ENCODE data around the gene RAP2A.

Gene RAP2A

GRCh38 chr13:97388373-97388772 lies 45.6 kb upstream of the RAP2A start:
- TF ChIP-seq, protein P1, sequence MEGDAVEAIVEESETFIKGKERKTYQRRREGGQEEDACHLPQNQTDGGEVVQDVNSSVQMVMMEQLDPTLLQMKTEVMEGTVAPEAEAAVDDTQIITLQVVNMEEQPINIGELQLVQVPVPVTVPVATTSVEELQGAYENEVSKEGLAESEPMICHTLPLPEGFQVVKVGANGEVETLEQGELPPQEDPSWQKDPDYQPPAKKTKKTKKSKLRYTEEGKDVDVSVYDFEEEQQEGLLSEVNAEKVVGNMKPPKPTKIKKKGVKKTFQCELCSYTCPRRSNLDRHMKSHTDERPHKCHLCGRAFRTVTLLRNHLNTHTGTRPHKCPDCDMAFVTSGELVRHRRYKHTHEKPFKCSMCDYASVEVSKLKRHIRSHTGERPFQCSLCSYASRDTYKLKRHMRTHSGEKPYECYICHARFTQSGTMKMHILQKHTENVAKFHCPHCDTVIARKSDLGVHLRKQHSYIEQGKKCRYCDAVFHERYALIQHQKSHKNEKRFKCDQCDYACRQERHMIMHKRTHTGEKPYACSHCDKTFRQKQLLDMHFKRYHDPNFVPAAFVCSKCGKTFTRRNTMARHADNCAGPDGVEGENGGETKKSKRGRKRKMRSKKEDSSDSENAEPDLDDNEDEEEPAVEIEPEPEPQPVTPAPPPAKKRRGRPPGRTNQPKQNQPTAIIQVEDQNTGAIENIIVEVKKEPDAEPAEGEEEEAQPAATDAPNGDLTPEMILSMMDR (conservative IDR thresholded peaks at IDR 0.05), result no peak
- TF ChIP-seq ZFX (IDR thresholded peaks at IDR 0.05), result no peak
- H3K27ac ChIP-seq, result no peak overlapping the region

DNA sequence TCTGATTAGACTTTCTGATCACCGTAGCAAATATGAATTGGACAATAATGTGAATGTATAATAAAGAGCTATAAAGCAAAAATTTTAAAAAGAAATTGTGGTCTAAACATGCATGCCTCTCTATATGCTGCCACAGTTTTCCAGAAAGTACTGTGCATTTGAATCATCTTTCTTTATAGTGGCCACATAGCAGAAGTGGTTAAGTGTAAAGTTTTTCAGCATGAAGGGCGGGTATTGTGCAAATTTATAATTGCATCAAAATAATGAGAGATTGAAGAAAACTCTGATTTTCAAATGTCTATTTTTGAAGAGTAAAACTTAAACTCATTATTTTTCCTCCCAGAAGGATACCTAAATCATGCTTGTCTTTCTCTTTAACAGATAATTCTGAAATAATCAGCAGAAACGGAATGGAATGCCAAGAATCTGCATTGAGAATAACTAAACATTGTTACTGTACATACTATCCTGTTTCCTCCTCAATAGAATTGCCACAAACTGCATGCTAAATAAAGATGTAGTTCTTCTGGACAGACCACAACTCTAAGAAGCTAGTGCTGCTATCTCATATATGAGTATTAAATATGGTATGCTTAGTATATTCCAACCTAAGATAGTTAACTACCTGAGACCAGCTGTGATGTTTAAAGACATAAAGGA lies 42.9 kb upstream of the RAP2A start:
- no peak overlapping the region for H3K27ac ChIP-seq
- TF ChIP-seq ZFX (IDR thresholded peaks at IDR 0.05), result no peak
- TF ChIP-seq, protein P1 (conservative IDR thresholded peaks at IDR 0.05), result no peak

DNA sequence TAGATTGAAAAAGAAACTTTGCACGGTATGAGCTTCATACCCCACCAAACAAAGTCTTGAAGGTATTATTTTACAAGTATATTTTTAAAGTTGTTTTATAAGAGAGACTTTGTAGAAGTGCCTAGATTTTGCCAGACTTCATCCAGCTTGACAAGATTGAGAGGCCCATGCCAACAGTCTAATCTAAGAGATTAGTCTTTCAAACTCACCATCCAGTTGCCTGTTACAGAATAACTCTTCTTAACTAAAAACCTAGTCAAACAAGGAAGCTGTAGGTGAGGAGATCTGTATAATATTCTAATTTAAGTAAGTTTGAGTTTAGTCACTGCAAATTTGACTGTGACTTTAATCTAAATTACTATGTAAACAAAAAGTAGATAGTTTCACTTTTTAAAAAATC lies 41.9 kb upstream of the RAP2A start:
- H3K27ac ChIP-seq, result no peak overlapping the region
- TF ChIP-seq, protein P1 (conservative IDR thresholded peaks at IDR 0.05), result no peak
- TF ChIP-seq ZFX (IDR thresholded peaks at IDR 0.05), result no peak

- H3K27ac ChIP-seq, result no peak overlapping the region
Observed at GRCh38 chr13:97394542-97394941, 39.4 kb upstream of the RAP2A start.

GRCh38 chr13:97395447-97396136 lies 38.4 kb upstream of the RAP2A start:
- TF ChIP-seq, protein P1 (conservative IDR thresholded peaks at IDR 0.05), result no peak
- TF ChIP-seq ZFX (IDR thresholded peaks at IDR 0.05), result no peak
- no peak overlapping the region for H3K27ac ChIP-seq

More at GRCh38 chr13:97394542-97394941, 39.4 kb upstream of the RAP2A start:
- TF ChIP-seq, protein P1 (conservative IDR thresholded peaks at IDR 0.05), result no peak
- TF ChIP-seq ZFX (IDR thresholded peaks at IDR 0.05), result no peak

GRCh38 chr13:97397267-97397666 lies 36.7 kb upstream of the RAP2A start:
- no peak for TF ChIP-seq ZFX (IDR thresholded peaks at IDR 0.05)
- TF ChIP-seq, protein P1 (conservative IDR thresholded peaks at IDR 0.05), result no peak
- H3K27ac ChIP-seq, result no peak overlapping the region

- TF ChIP-seq, protein P1 (conservative IDR thresholded peaks at IDR 0.05), result no peak
- TF ChIP-seq ZFX (IDR thresholded peaks at IDR 0.05), result no peak
- H3K27ac ChIP-seq, result no peak overlapping the region
Observed at GRCh38 chr13:97401421-97401820, 32.5 kb upstream of the RAP2A start.

Measured in C4-2B (cell line).